HG02623 (cell line): ENCODE data around the gene PRAMEF18.
"Not testable (repeated sequence)": the region's sequence is repeated elsewhere in the genome, so short reads cannot be mapped to it uniquely, and the experiment has no call there.

Experiments used
- ATAC-seq: cut with Tn5 transposase; IDR thresholded peaks from one replicate; pipeline ENCODE4 v1.9.1; 2021; ENCODE audit warnings: moderate library complexity; ENCODE audit not compliant: unreplicated experiment

The PRAMEF18 gene, protein sequence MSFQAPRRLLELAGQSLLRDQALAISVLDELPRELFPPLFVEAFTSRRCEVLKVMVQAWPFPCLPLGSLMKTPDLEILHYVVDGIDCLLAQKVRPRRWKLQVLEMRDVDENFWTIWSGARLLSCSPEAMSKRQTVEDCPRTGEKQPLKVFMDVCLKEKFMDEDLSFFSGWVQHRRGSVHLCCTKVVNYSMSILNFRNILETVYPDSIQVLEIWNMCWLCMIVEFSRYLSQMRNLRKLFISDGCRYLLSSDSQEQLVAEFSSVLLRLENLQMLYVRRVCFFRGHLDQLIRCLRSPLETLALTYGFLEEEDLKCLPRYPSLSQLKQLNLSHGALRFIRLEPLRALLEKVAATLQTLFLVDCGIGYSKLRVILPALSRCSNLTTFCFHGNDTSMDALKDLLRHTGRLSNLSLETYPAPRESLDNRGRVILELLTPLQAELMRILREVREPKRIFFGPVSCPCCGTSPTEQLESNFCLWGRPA

GRCh38 chr1:13225675-13226204, at the start of gene PRAMEF18:
TSS of gene PRAMEF18 (minus strand) at chr1:13226154. CDS start at chr1:13226106, 48 bp downstream.
- not testable (repeated sequence) for ATAC-seq

DNA sequence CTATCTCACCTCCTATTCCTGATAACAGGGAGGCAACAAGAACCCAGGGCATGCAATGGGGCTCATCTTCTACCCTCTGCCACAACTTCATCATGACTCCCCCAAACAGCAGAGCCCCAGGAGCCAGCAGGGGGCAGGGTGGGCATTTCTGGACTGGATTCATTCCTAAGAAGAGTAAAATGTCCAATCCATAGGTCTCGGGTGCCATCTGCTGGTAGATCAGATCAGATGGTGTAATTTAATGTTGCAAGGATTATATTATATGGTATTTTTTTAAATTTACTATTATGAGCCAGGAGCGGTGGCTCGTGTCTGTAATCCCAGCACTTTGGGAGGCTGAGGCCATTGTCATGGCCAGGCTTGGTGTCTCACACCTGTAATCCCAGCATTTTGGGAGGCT, 39.2 kb upstream of the PRAMEF18 start:
- ATAC-seq = not testable (repeated sequence)

DNA sequence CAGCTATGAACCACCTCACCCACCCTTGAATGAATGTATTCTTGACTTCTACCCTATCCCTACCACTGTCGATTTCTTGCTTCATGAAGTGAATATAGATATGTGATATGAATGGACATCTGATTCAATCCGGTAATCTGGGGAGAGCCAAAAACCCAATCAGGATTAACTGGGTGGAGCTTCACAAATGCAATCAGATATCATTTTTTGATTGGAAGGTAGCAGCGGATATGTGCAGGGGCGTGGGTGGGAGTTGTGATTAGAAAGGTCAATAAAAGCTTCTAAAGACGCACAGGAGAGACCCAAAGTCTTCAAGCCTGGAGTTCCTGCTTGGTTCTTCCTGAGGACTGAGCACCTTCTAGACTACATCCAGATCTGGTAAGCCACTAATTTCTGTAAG, 27.9 kb upstream of the PRAMEF18 start, which contains the start of gene PRAMEF5:
PRAMEF5 (plus strand) TSS at position 301 of the 400 bp plus-strand sequence. CDS start 5,071 bp downstream, outside the sequence.
- not testable (repeated sequence) for ATAC-seq

DNA sequence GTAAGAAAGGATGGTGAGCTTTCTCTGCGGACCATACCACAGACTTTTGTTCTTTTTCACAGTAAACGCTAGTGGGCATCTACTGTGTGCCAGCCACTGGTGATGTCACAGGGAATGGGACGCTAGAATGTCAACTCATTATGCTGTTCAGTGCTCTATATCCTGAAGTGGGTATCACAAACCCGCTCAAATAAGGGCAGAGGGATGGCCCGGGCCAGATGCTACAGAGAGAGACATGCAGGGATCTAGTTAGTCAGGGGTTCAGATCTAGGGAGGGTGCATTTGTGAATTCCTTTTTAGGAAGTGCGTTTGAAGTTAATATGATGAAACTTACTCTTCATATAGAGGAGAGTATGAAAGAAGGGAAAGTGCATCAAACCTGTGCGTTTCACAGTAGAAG, 21.2 kb upstream of the PRAMEF18 start:
- not testable (repeated sequence) for ATAC-seq

- not testable (repeated sequence) for ATAC-seq
Measured at GRCh38 chr1:13246554-13246871, 20.6 kb upstream of the PRAMEF18 start.

DNA sequence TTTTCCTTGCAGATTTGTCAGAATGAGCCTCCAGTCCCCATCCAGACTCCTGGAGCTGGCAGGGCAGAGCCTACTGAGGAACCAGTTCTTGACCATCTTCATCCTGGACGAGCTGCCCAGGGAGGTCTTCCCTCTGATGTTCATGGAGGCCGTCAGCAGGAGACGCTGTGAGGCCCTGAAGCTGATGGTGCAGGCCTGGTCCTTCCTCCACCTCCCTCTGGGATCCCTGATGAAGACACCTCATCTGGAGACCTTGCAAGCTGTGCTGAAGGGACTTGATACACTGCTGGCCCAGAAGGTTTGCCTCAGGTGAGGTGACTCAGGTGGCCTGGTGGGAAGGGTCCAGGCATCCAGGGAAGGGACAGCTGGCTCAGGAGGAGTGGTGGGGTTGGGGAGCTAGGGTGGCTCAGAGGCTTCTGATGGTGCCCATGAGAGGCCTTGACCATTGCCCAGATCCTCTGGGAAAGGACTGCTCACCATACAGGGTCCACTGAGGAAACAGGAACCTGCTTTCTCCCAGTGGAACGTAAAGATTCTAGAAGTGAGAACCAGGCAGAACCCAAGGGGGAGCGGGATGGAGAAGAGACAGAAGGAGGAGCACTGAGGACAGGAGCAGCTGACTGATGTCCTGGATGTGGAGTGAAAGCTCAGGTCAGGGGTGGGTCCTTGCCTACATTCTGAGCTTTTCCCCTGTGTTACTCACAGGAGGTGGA, 20.0 kb upstream of the PRAMEF18 start:
- ATAC-seq = not testable (repeated sequence)

- not testable (repeated sequence) for ATAC-seq
Measured at GRCh38 chr1:13243536-13244263, 17.7 kb upstream of the PRAMEF18 start.

DNA sequence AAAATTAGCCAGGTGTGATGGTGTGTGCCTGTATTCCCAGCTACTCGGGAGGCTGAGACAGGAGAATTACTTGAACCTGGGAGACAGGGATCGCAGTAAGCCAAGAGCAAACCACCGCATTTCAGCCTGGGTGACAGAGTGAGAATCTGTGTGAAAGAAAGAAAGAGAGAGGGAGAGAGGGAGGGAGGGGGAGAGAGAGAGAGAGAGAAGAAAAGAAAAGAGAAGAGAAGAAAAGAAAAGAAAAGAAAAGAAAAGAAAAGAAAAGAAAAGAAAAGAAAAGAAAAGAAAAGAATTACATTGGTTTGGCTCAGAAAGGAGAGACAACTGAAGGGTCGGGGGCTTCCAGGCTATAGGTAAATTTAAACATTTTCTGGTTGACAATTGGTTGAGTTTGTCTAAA, 13.7 kb upstream of the PRAMEF18 start:
- not testable (repeated sequence) for ATAC-seq

DNA sequence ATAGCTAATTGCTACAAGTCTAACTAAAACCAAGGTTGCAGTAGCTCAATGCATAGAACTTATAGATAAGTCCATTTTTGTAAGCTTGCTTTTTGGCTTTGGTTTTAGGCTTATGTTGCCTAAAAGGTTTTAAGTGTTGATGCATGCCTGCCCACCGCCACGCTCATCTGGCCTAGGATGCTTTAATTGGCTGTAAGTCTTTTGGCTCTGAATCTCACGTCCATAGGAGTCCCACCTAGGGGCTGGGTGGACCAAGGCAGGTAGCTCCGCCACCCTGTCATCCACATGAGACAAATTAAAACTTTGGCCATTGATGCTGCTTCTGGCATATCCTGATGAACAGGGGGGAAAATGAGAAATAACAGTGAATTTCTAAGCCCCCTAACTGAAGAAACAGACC, 11.6 kb upstream of the PRAMEF18 start:
- ATAC-seq = not testable (repeated sequence)

DNA sequence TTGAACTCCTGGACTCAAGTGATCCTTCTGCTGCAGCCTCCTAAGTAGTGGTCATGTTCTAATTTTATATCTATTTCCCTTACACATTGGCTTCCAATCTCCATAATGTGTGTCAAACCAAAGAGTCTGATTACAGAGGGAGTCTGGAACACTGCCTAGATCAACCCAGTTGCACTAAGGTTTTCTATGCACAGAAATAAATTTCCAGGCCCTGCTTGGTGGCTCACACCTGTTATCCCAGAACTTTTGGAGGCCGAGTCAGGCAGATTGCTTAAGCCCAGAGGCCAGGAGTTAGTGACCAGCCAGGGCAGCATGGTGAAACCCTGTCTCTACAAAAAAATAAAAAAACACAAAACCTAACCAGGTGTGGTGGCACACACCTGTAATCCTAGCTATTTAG, 8.1 kb upstream of the PRAMEF18 start:
- ATAC-seq = not testable (repeated sequence)

DNA sequence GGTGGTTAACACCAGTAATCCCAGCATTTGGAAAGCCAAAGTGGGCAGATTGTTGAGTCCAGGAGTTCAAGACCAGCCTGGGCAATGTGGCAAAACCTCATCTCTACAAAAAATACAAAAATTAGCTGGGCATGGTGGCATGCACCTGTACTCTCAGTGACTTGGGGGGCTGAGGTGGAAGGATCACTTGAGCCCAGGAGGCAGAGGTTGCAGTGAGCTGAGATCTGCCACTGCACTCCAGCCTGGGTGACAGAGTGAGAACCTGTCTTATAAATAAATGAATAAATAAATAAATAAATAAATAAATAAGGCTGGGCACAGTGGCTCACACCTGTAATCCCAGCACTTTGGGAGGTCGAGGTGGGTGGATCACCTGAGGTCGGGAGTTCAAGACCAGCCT, 6.1 kb upstream of the PRAMEF18 start:
- ATAC-seq = not testable (repeated sequence)

DNA sequence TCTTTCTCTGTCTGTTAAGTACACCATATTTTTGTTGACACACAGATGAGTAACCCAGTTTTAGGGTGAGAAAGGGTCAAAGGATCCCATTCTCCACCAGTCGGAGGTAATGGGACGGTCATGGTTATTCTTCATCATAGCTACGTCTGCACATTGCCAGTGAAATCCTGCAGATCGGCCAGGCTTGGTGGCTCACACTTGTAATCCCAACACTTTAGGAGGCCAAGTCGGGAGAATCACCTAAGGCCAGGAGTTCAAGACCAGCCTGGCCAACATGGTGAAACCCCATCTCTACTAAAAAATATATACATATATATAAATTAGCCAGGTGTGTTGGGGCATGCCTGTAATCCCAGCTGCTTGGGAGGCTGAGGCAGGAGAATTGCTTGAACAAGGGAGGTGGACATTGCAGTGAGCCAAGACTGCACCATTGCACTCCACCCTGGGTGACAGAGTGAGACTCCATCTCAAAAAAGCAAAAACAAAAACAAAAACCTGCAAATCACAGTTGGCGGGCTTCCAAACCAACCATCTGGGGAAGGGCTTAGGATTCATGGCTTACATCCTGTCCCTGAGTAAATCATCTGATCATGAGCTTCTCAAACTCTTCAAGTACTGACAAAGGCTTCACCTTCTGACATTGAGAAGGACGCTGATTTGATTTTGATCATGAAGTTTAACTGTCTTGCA, 5.3 kb upstream of the PRAMEF18 start:
- not testable (repeated sequence) for ATAC-seq

GRCh38 chr1:13230601-13231000, 4.6 kb upstream of the PRAMEF18 start:
- not testable (repeated sequence) for ATAC-seq

DNA sequence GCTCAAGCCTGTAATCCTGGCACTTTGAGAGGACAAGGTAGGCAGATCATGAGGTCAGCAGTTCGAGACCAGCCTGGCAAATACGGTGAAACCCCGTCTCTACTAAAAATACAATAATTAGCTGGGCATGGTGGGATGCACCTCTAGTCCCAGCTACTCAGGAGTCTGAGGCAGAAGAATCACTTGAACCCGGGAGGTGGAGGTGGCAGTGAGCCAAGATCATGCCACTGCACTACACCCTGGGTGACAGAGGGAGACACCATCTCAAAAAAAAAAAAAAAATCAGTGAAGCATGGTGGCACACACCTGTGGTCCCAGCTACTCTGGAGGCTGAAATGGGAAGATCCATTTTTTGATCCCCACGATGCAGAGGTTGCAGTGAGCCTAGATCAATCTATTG, 4.1 kb upstream of the PRAMEF18 start:
- not testable (repeated sequence) for ATAC-seq

DNA sequence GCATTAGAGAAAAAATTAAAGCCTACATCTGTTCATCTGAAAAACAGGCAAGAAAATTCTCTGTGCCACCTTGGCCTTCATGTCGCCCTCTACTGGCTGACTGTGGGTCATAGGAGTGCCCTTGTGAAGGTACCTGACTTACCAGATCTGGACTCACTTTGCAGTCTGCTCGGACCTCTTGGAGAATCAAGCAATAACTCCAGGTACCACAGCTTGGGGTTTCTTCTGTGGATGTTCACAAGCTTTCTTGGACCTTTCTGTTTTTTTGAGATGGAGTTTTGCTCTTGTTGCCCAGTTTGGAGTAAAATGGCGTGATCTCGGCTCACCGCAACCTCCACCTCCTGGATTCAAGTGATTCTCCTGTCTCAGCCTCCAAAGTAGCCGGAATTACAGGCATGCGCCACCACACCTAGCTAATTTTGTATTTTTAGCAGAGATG, 2.4 kb upstream of the PRAMEF18 start:
- ATAC-seq = no peak

- ATAC-seq = not testable (repeated sequence)
Measured at GRCh38 chr1:13227271-13228055, 1.5 kb upstream of the PRAMEF18 start.

- ATAC-seq = no peak
Measured at GRCh38 chr1:13224480-13225060, 1.4 kb downstream of the PRAMEF18 start.

- not testable (repeated sequence) for ATAC-seq
Measured at GRCh38 chr1:13222788-13223187, 3.2 kb downstream of the PRAMEF18 start.

DNA sequence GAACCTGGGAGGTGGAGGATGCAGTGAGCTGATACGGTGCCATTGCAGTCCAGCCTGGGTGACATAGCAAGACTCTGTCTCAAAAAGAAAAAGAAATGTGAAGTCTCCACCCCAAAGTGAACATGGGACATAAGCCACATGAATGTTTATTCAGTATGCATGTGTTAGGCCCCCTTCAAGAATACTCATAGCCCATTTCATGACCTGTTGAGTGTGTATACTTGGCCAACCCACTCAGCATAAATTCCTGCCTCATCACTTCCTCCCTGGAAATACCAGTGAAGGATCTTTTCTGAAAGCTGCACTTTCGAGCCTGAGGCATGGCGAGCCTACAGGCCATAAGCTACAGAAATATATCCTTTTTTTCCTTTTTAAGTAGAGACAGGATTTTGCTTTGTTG, 6.8 kb downstream of the PRAMEF18 start:
- not testable (repeated sequence) for ATAC-seq
